PC-3 (cell line): ENCODE measurements around the gene MTFR1L. TPM values are rescaled to one million over a fixed set of nuclear protein-coding genes. Genes with fewer than 3 reads are reported as not detected.

Experiments used
- ATAC-seq: fragments of 200-7000 bp; cut with Tn5 transposase; 2 replicates; pipeline ENCODE4 v1.9.1; 2020; ENCODE audit warnings: mild to moderate bottlenecking, moderate library complexity
- BruUV-seq: library from RNA; stranded (reverse); fragments of 400-500 nt; replicated peaks from 2 replicates; lab custom pipeline; 2021; lab: Mats Ljungman, UMichigan
- CTCF ChIA-PET: fragments of 300-600 bp; sonication (Branson Sonifier 250); formaldehyde crosslinking; loops from one replicate; lab custom pipeline; 2022; ENCODE audit warnings: antibody characterized with exemption; lab: Charles Lee
- POLR2A ChIA-PET: fragments of 300-600 bp; sonication (Branson Sonifier 250); formaldehyde crosslinking; loops from one replicate; lab custom pipeline; 2022; ENCODE audit warnings: antibody characterized with exemption; ENCODE audit not compliant: unreplicated experiment; lab: Charles Lee
- DNase-seq: peaks from one replicate; pipeline ENCODE4 v3.0.0-alpha.2; 2015
- H2AFZ ChIP-seq: fragments of 300-600 bp; sonication (generic); 2 replicates; pipeline ENCODE4 v1.6.0; 2016; ENCODE audit warnings: antibody characterized with exemption, low read length
- H3F3A ChIP-seq: fragments of 300-600 bp; sonication (generic); one replicate; pipeline ENCODE4 v1.6.0; 2017; ENCODE audit warnings: antibody characterized with exemption, low read length, control low read depth, mild to moderate bottlenecking; ENCODE audit not compliant: unreplicated experiment
- H3K27ac ChIP-seq: fragments of 300-600 bp; sonication (generic); 2 replicates; pipeline ENCODE4 v1.5.1; 2016; ENCODE audit warnings: mild to moderate bottlenecking, low read length
- H3K27me3 ChIP-seq: fragments of 300-600 bp; sonication (generic); 2 replicates; pipeline ENCODE4 v1.6.1; 2016; ENCODE audit warnings: low read length, mixed read lengths
- H3K36me3 ChIP-seq: fragments of 300-600 bp; sonication (generic); 2 replicates; pipeline ENCODE4 v1.6.1; 2016; ENCODE audit warnings: low read depth, mixed run types, low read length, mixed read lengths
- H3K4me1 ChIP-seq: fragments of 300-600 bp; sonication (generic); 2 replicates; pipeline ENCODE4 v1.5.1; 2016; ENCODE audit warnings: low read length; ENCODE audit not compliant: insufficient read depth
- H3K4me2 ChIP-seq: fragments of 300-600 bp; sonication (generic); 2 replicates; pipeline ENCODE4 v1.6.0; 2016; ENCODE audit warnings: low read length
- H3K4me3 ChIP-seq: fragments of 300-600 bp; sonication (generic); 2 replicates; pipeline ENCODE4 v1.5.1; 2016; ENCODE audit warnings: mild to moderate bottlenecking, low read length, mixed read lengths
- H3K79me2 ChIP-seq: fragments of 300-600 bp; sonication (generic); 2 replicates; pipeline ENCODE4 v1.6.1; 2017; ENCODE audit warnings: low read length, mixed read lengths
- H3K9ac ChIP-seq: fragments of 300-600 bp; sonication (generic); 2 replicates; pipeline ENCODE4 v1.6.0; 2016; ENCODE audit warnings: mild to moderate bottlenecking, low read length
- H3K9me2 ChIP-seq: fragments of 300-600 bp; sonication (generic); replicated peaks from 2 replicates; pipeline ENCODE4 v1.6.1; 2016; ENCODE audit warnings: mixed run types, low read length, mixed read lengths
- H3K9me3 ChIP-seq: fragments of 300-600 bp; sonication (generic); 2 replicates; pipeline ENCODE4 v1.6.1; 2016; ENCODE audit warnings: low read length, mixed read lengths
- H4K20me1 ChIP-seq: fragments of 300-600 bp; sonication (generic); 2 replicates; pipeline ENCODE4 v1.6.1; 2016; ENCODE audit warnings: low read length, mixed read lengths
- CTCF ChIP-seq: fragments of 300-600 bp; sonication (generic); conservative IDR thresholded peaks from 2 replicates; pipeline ENCODE4 v1.5.1; 2017; ENCODE audit warnings: antibody characterized with exemption, low read depth, mild to moderate bottlenecking, low read length
- EZH2 ChIP-seq: fragments of 300-600 bp; sonication (generic); IDR thresholded peaks from one replicate; pipeline ENCODE4 v1.6.1; 2017; ENCODE audit warnings: antibody characterized with exemption, mild to moderate bottlenecking, low read length; ENCODE audit not compliant: unreplicated experiment
- EZH2phosphoT487 ChIP-seq: fragments of 300-600 bp; sonication (generic); IDR thresholded peaks from 2 replicates; pipeline ENCODE4 v1.6.1; 2018; ENCODE audit warnings: mild to moderate bottlenecking, antibody characterized with exemption, low read length, borderline replicate concordance
- intact Hi-C: fragments of 100-400 bp; cut with micrococcal nuclease; formaldehyde crosslinking; loops from 2 replicates; pipeline ENCODE4 v1.9.0; 2023
- total RNA-seq: library from RNA; depleted of rRNA; stranded (reverse); fragments of >200 nt; gene quantifications from 2 replicates; pipeline ENCODE4 v1.2.3, GENCODE V29; 2014

The MTFR1L gene
- total RNA-seq, 1 experiment from 2014 or later, result 35.6 TPM

GRCh38 chr1:25815208-25816111 is 4.3 kb upstream of the MTFR1L start:
- ChIA-PET POLR2A (no interaction called here), CTCF (interaction anchor here (0.6 kb wide), 1 partner anchor 1250 kb away, joined by 6 read pairs; no protein-coding TSS in a partner anchor)
- Histone ChIP-seq H3K9me2 (no peaks in the 10 kb centered on the region), H3K4me1 (peaks cover 15% of the 10 kb centered on the region), H3K4me2 (no peak overlapping the region), H3K36me3 (no peaks in the 10 kb centered on the region; the same call in 1 of the 2 replicates), H3K27ac (no peak overlapping the region), H3K4me3 (no peak overlapping the region), H3K9me3 (no peaks in the 10 kb centered on the region), H4K20me1 (no peaks in the 10 kb centered on the region), H2AFZ (no peak overlapping the region), H3K79me2 (peaks cover 5% of the 10 kb centered on the region), H3K27me3 (no peaks in the 10 kb centered on the region), H3K9ac (no peak overlapping the region), H3F3A (no peaks in the 10 kb centered on the region)
- BruUV-seq, result no TSS peak
- DNase-seq, result no peak
- ATAC-seq, result no peak
- intact Hi-C loops, result no loop called here
- TF ChIP-seq EZH2phosphoT487 (no peak), EZH2 (no peak), CTCF (no peak)

DNA sequence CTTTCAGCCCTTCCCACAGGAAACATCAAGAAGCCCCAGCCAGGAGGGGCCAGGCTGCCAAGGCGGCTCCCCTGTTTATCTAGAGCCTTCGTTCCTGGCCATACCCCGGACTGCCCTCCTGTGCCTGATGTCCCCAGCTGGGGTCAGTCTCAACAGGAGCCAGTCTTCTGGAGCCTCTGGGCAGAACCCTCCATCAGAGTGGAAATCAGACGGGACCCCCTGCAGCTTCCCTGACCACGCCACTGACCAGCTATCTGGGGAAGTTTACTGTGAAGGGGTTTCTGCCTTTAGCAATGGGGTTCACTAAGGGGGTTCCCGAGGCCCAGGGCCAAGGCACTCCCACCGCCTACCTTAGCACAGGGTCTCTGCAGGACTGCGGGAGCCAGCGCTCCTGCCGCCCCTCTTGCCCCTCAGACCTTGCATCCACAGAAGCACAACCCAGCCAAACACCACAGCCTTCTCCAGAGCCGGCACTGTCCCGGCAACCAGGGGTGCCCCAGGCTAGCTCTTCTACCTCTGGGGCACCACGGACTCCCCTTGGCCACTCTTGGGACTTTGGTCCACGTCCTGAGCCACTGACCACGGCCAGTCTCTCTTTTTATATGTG is 3.5 kb upstream of the MTFR1L start:
- Histone ChIP-seq H3K79me2 (peaks cover 13% of the 10 kb centered on the region), H3K27me3 (no peaks in the 10 kb centered on the region), H3K27ac (no peak overlapping the region), H4K20me1 (peaks cover 2% of the 10 kb centered on the region; the same call in 1 of the 2 replicates), H3K9ac (no peak overlapping the region), H3K9me3 (no peaks in the 10 kb centered on the region), H3F3A (no peaks in the 10 kb centered on the region), H3K9me2 (no peaks in the 10 kb centered on the region), H3K4me3 (no peak overlapping the region), H3K4me1 (peaks cover 16% of the 10 kb centered on the region), H3K36me3 (no peaks in the 10 kb centered on the region; the same call in 1 of the 2 replicates), H3K4me2 (no peak overlapping the region), H2AFZ (no peak overlapping the region)
- CTCF ChIA-PET, result no interaction called here
- POLR2A ChIA-PET, result no interaction called here
- ATAC-seq, result no peak
- TF ChIP-seq CTCF, result no peak
- no peak for TF ChIP-seq EZH2phosphoT487
- TF ChIP-seq EZH2, result no peak
- intact Hi-C loops, result no loop called here
- TSS peak; percentile 6 for BruUV-seq
- DNase-seq, result no peak
